ENCODE data around the gene UBE2O. TPM values are rescaled to one million over a fixed set of nuclear protein-coding genes. Genes with fewer than 3 reads are reported as not detected.

The UBE2O gene
- 15.1 and 27.4 TPM in 2 replicates for total RNA-seq

GRCh38 chr17:76452660-76453430 lies at the start of gene UBE2O:
UBE2O (minus strand) TSS chr17:76453152; CDS start chr17:76453141, 11 bp downstream.

DNA sequence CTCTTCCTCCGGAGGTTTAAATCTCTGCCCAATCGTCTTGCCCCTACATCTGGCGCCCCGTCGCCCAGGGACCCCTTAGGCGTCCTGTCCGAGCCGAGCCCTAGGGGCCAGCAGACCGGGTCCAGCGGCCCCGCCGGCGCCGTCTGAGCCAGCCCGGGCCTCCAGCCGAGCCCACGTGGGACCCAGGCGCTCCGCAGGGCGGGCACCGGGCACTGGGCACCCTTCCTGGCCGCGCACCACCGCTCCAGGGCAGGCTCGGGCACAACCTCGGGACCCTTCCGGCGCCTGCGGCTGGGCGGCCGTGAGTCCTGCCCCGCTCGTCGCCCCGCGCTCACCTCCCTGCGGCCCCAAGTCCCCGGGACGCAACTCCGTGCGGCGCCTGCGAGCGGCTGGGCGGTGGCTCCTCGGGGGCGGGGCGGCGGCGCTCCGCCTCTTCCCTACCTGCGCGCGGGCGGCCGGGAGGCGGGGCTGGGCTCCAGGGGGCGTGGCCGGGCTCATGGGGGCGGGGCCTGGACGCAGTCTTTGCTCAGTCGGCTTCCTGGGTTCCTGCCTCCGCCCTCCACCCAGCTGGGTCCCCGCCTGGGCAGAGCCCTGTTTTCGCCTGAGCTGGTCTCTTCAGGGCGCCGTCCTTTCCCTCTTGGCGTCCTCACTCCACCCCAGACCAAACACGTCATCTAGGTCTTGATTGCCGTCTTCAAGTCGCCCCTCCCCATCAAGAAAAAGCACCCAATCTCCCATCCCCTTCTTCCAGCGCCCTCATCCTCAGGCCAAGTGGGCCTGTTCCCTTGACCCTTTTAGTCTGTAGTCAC lies 48.3 kb upstream of the UBE2O start, which contains the start of gene RHBDF2:
Gene RHBDF2 (minus strand): TSS at position 406 of the 809 bp plus-strand sequence. CDS start 19,899 bp downstream, outside the sequence.

DNA sequence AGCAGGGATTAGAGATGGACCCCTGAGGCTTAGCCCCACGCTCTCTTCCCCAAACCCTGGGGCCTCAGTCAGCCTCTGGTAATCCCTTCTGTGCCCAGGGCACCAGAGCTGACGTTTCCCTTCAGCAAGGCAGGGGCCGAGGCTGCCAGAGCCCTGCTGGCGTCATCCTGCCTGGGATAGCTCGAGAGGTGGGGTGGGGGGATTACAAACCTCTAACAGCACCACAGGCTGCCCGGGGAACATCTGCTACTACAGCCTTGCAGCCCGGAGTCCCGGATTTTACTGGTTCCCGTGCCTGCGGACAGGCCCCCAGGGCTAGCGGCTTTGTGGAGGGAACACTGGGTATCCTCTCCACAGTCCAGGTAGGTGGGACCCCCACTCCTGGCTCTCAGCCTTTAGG lies 14.4 kb upstream of the UBE2O start, which contains the start of gene AANAT:
Gene AANAT (plus strand): TSS at position 238 of the 400 bp plus-strand sequence. CDS start 1,144 bp downstream, outside the sequence.

GRCh38 chr17:76384222-76384986 lies 68.5 kb downstream of the UBE2O start, which contains the start of gene SPHK1:
SPHK1 (plus strand) TSS chr17:76384609; CDS start chr17:76385645, 1,036 bp downstream.

DNA sequence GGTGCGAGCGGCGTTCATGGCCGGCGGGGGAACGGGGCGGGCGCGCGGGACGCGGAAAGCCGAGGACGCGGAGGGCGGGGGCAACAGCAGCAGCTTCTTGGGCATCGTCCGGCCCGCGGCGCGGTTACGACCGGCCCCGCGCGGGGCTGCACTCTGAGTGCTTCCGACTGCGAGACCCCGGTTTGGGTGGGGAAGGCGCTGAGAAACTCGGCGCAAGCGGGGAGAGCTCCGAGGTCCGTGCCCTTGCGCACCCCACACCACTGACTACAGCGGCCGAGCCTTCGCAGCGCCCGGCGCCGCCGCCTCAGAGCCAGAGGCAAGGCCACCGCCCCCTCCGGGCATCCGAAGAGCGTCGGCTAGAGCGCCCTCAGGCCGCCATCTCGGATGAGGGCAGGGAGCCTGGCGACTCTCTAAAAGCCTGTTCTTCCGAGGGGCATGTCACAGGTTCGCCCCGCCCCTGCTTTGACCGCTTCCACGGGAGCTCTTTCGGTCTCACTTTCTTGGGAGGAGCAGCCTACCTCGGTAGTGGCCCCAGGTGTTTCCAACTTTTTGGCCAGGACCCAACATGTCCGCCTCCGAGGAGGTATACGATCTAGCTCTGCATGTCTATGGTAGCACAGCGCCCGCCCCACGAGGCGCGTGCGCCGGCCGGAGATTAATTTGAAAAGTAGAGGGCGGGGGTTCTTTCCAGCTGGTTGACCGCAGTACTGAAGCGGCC lies 99.2 kb downstream of the UBE2O start, which contains the start of gene PRPSAP1:
Gene PRPSAP1 (minus strand): TSS at position 318 of the 718 bp plus-strand sequence. CDS start 213 bp downstream, at position 105.

Other genes with a start within 250 kb of the UBE2O start
- 0.98 and 7.3 TPM in 2 replicates for gene RNF157, start 212.7 kb downstream of the UBE2O start, total RNA-seq
- gene UBALD2, start 187.8 kb downstream of the UBE2O start, total RNA-seq, result 6.6 and 7.2 TPM in 2 replicates
- gene QRICH2, start 144.9 kb downstream of the UBE2O start, total RNA-seq, result 1.1 and 2.2 TPM in 2 replicates
- 30.9 and 42.6 TPM in 2 replicates for gene PRPSAP1, start 99.2 kb downstream of the UBE2O start, total RNA-seq
- gene SPHK1, start 68.5 kb downstream of the UBE2O start, total RNA-seq, result 32.0 and 58.6 TPM in 2 replicates
- gene AANAT, start 14.5 kb upstream of the UBE2O start, total RNA-seq, result under 0.01 TPM in 1 of 2 replicates, not detected in the other
- 1.1 and 5.1 TPM in 2 replicates for gene RHBDF2, start 48.3 kb upstream of the UBE2O start, total RNA-seq
- gene CYGB, start 84.6 kb upstream of the UBE2O start, total RNA-seq, result 13.9 and 19.1 TPM in 2 replicates
- gene PRCD, start 86.9 kb upstream of the UBE2O start, total RNA-seq, result 4.0 and 4.1 TPM in 2 replicates
- gene ST6GALNAC2, start 132.7 kb upstream of the UBE2O start, total RNA-seq, result 0.20 TPM in 1 of 2 replicates, not detected in the other
- not detected in 2 replicates for gene ST6GALNAC1, start 190.6 kb upstream of the UBE2O start, total RNA-seq